HEK293 (cell line): Measurements from ENCODE around the gene ANTXR2.

Source experiments
- CTCF ChIA-PET: fragments of 350-600 bp; formaldehyde crosslinking; extraction: SDS; loops from one replicate; lab custom pipeline; 2021; ENCODE audit warnings: antibody characterized with exemption; lab: Yijun Ruan, JAX
- POLR2A ChIA-PET: fragments of 300-600 bp; formaldehyde crosslinking; extraction: SDS; loops from one replicate; lab custom pipeline; 2020; ENCODE audit warnings: antibody characterized with exemption, inconsistent platforms; lab: Yijun Ruan, JAX
- H3K27ac ChIP-seq: fragments of 200-500 bp; sonication (Bioruptor generic); 2 replicates; pipeline ENCODE4 v1.5.1; 2014; ENCODE audit warnings: low read depth, low read length, control low read depth, inconsistent platforms; ENCODE audit errors: extremely low read depth
- H3K36me3 ChIP-seq, 2 experiments: fragments of 200-500 bp in 1 of 2; sonication (Bioruptor generic) in 1 of 2; 1 replicate in 1 of 2; 2 replicates in 1 of 2; pipeline ENCODE4 v1.5.1; 2014 to 2017; ENCODE audit warnings: inconsistent platforms in 2 of 2, low read length in 2 of 2; ENCODE audit not compliant: control insufficient read depth in 2 of 2, insufficient read depth in 1 of 2
- H3K4me1 ChIP-seq: fragments of 200-500 bp; sonication (Bioruptor generic); 2 replicates; pipeline ENCODE4 v1.5.1; 2014; ENCODE audit warnings: mild to moderate bottlenecking, low read length, inconsistent platforms; ENCODE audit not compliant: control insufficient read depth, insufficient read depth
- H3K4me3 ChIP-seq: 2 replicates; pipeline ENCODE4 v1.5.1; 2011; ENCODE audit warnings: low read depth, mild to moderate bottlenecking, control low read depth, low read length, moderate library complexity
- H3K9me3 ChIP-seq: fragments of 200-500 bp; sonication (Bioruptor generic); 2 replicates; pipeline ENCODE4 v1.5.1; 2014; ENCODE audit warnings: low read depth, low read length, inconsistent platforms; ENCODE audit not compliant: control insufficient read depth, insufficient read depth
- BCL11B ChIP-seq: fragments of 450-650 bp; formaldehyde crosslinking; IDR thresholded peaks from 2 replicates; pipeline ENCODE4 v1.5.1; 2016; ENCODE audit warnings: low read depth, missing biosample characterization, missing genetic modification characterization
- HOXC10 ChIP-seq: sonication (generic); formaldehyde crosslinking; IDR thresholded peaks from 2 replicates; pipeline ENCODE4 v1.8.1; 2023; ENCODE audit warnings: mild to moderate bottlenecking, missing genetic modification reagents
- IKZF3 ChIP-seq: fragments of 450-650 bp; IDR thresholded peaks from 2 replicates; pipeline ENCODE4 v1.5.0; 2018; ENCODE audit warnings: missing biosample characterization, mild to moderate bottlenecking, missing genetic modification characterization, moderate library complexity
- KLF9 ChIP-seq: fragments of 450-650 bp; formaldehyde crosslinking; IDR thresholded peaks from 2 replicates; pipeline ENCODE4 v1.5.1; 2016; ENCODE audit warnings: missing biosample characterization, missing genetic modification characterization, low read depth
- OSR2 ChIP-seq: fragments of 450-650 bp; formaldehyde crosslinking; IDR thresholded peaks from 2 replicates; pipeline ENCODE4 v1.5.1; 2016; ENCODE audit warnings: missing biosample characterization, missing genetic modification characterization
- REPIN1 ChIP-seq: fragments of 450-650 bp; formaldehyde crosslinking; IDR thresholded peaks from 2 replicates; pipeline ENCODE4 v1.5.1; 2017; ENCODE audit warnings: missing biosample characterization, missing genetic modification characterization, low read depth
- TCF7L2 ChIP-seq: IDR thresholded peaks from 2 replicates; pipeline ENCODE4 v1.6.1; 2011; ENCODE audit warnings: low read depth, mild to moderate bottlenecking, inconsistent platforms, low read length, moderate library complexity, borderline replicate concordance
- TRIM28 ChIP-seq: IDR thresholded peaks from 2 replicates; pipeline ENCODE4 v1.6.1; 2011; ENCODE audit warnings: low read length, control low read depth, borderline replicate concordance
- ZFP41 ChIP-seq: fragments of 450-650 bp; formaldehyde crosslinking; IDR thresholded peaks from 2 replicates; pipeline ENCODE4 v1.5.1; 2016; ENCODE audit warnings: missing biosample characterization, missing genetic modification characterization, borderline replicate concordance
- ZNF114 ChIP-seq: fragments of 450-650 bp; formaldehyde crosslinking; IDR thresholded peaks from 2 replicates; pipeline ENCODE4 v1.5.0; 2017; ENCODE audit warnings: missing biosample characterization, missing genetic modification characterization
- ZNF202 ChIP-seq: fragments of 450-650 bp; formaldehyde crosslinking; IDR thresholded peaks from 2 replicates; pipeline ENCODE4 v1.5.1; 2016; ENCODE audit warnings: missing biosample characterization, missing genetic modification characterization, borderline replicate concordance
- ZNF24 ChIP-seq: fragments of 450-650 bp; formaldehyde crosslinking; IDR thresholded peaks from 2 replicates; pipeline ENCODE4 v1.5.1; 2016; ENCODE audit warnings: missing biosample characterization, missing genetic modification characterization
- ZNF398 ChIP-seq: fragments of 450-650 bp; formaldehyde crosslinking; IDR thresholded peaks from 2 replicates; pipeline ENCODE4 v1.5.1; 2017; ENCODE audit warnings: missing biosample characterization, missing genetic modification characterization
- ZSCAN18 ChIP-seq: fragments of 450-650 bp; formaldehyde crosslinking; IDR thresholded peaks from 2 replicates; pipeline ENCODE4 v1.5.1; 2016; ENCODE audit warnings: missing biosample characterization, missing genetic modification characterization
- TF ChIP-seq, protein P1 (sequence below): fragments of 450-650 bp; formaldehyde crosslinking; IDR thresholded peaks from 2 replicates; pipeline ENCODE4 v1.5.1; 2016; ENCODE audit warnings: missing biosample characterization, missing genetic modification characterization
- TF ChIP-seq, protein P2 (sequence below): fragments of 450-650 bp; formaldehyde crosslinking; IDR thresholded peaks from 2 replicates; pipeline ENCODE4 v1.5.1; 2016; ENCODE audit warnings: missing biosample characterization, missing genetic modification characterization, borderline replicate concordance
- TF ChIP-seq, protein P3 (sequence below): fragments of 450-650 bp; formaldehyde crosslinking; IDR thresholded peaks from 2 replicates; pipeline ENCODE4 v1.5.1; 2016; ENCODE audit warnings: missing biosample characterization, missing genetic modification characterization
- TF ChIP-seq, protein P4 (sequence below): fragments of 450-650 bp; formaldehyde crosslinking; IDR thresholded peaks from 2 replicates; pipeline ENCODE4 v1.5.1; 2017; ENCODE audit warnings: missing biosample characterization, missing genetic modification characterization
- TF ChIP-seq, protein P5 (sequence below): fragments of 450-650 bp; formaldehyde crosslinking; IDR thresholded peaks from 2 replicates; pipeline ENCODE4 v1.5.1; 2017; ENCODE audit warnings: missing biosample characterization, missing genetic modification characterization

The ANTXR2 gene

DNA sequence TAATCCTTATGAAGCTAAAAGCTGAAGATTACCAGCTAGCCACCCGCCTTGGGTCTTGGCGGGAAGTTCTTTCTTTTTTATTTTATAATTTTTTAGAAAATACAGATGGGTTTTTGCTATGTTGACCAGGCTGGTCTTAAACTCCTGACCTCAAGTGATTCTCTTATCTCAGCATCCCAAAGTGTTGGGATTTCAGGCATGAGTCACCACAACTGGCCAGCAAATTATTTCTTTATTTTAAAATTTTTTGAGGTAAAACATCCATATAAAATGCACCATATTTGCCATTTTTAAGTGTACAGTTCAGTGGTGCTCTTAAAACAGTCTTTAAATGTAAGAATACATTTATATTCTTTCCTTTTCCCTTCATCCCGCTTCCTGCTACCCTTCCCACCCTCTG lies 40.6 kb upstream of the ANTXR2 start:
- TF ChIP-seq ZNF202 (tag by site-specific recombination), result no peak
- no peak for TF ChIP-seq KLF9 (tag by site-specific recombination)
- TF ChIP-seq ZSCAN18 (tag by site-specific recombination), result no peak
- TF ChIP-seq, protein P1, sequence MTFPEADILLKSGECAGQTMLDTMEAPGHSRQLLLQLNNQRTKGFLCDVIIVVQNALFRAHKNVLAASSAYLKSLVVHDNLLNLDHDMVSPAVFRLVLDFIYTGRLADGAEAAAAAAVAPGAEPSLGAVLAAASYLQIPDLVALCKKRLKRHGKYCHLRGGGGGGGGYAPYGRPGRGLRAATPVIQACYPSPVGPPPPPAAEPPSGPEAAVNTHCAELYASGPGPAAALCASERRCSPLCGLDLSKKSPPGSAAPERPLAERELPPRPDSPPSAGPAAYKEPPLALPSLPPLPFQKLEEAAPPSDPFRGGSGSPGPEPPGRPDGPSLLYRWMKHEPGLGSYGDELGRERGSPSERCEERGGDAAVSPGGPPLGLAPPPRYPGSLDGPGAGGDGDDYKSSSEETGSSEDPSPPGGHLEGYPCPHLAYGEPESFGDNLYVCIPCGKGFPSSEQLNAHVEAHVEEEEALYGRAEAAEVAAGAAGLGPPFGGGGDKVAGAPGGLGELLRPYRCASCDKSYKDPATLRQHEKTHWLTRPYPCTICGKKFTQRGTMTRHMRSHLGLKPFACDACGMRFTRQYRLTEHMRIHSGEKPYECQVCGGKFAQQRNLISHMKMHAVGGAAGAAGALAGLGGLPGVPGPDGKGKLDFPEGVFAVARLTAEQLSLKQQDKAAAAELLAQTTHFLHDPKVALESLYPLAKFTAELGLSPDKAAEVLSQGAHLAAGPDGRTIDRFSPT (tag by site-specific recombination), result no peak
- TF ChIP-seq TRIM28, result no peak
- no peak for TF ChIP-seq BCL11B (tag by site-specific recombination)
- TF ChIP-seq, protein P2, sequence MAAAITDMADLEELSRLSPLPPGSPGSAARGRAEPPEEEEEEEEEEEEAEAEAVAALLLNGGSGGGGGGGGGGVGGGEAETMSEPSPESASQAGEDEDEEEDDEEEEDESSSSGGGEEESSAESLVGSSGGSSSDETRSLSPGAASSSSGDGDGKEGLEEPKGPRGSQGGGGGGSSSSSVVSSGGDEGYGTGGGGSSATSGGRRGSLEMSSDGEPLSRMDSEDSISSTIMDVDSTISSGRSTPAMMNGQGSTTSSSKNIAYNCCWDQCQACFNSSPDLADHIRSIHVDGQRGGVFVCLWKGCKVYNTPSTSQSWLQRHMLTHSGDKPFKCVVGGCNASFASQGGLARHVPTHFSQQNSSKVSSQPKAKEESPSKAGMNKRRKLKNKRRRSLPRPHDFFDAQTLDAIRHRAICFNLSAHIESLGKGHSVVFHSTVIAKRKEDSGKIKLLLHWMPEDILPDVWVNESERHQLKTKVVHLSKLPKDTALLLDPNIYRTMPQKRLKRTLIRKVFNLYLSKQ (tag by site-specific recombination), result no peak
- TF ChIP-seq, all 188 proteins: peak for 0
- ChIA-PET POLR2A (no interaction called here), CTCF (no interaction called here)
- Histone ChIP-seq H3K36me3 (no peaks in the 10 kb centered on the region), H3K4me3 (no peak overlapping the region), H3K9me3 (no peaks in the 10 kb centered on the region), H3K27ac (no peak overlapping the region), H3K4me1 (no peaks in the 10 kb centered on the region)

GRCh38 chr4:80112236-80112635 lies 39.2 kb upstream of the ANTXR2 start:
- Histone ChIP-seq H3K4me1 (no peaks in the 10 kb centered on the region), H3K27ac (no peak overlapping the region), H3K9me3 (no peaks in the 10 kb centered on the region), H3K4me3 (no peak overlapping the region), H3K36me3 (no peaks in the 10 kb centered on the region)
- CTCF ChIA-PET, result no interaction called here
- TF ChIP-seq, protein P3, sequence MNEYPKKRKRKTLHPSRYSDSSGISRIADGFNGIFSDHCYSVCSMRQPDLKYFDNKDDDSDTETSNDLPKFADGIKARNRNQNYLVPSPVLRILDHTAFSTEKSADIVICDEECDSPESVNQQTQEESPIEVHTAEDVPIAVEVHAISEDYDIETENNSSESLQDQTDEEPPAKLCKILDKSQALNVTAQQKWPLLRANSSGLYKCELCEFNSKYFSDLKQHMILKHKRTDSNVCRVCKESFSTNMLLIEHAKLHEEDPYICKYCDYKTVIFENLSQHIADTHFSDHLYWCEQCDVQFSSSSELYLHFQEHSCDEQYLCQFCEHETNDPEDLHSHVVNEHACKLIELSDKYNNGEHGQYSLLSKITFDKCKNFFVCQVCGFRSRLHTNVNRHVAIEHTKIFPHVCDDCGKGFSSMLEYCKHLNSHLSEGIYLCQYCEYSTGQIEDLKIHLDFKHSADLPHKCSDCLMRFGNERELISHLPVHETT (tag by site-specific recombination), result no peak
- TF ChIP-seq ZNF398 (tag by site-specific recombination), result no peak
- POLR2A ChIA-PET, result no interaction called here

DNA sequence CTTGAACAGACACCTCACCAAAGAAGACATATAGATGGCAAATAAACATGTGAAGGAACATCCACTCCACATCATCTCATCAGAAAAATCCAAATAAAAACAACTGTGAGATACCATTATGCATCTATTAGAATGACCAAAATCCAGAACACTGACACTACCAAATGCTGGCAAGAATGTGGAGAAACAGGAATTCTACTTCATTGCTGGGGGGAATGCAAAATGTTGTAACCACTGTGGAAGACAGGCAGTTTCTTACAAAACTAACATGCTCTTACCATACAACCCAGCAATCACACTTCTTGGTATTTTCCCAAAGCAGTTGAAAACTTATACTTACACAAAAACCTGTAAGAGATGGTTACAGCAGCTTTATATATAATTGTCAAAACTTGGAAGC lies 38.2 kb upstream of the ANTXR2 start:
- Histone ChIP-seq H3K4me3 (no peak overlapping the region), H3K36me3 (no peaks in the 10 kb centered on the region), H3K27ac (no peak overlapping the region), H3K9me3 (no peaks in the 10 kb centered on the region), H3K4me1 (no peaks in the 10 kb centered on the region)
- CTCF ChIA-PET, result no interaction called here
- no peak for TF ChIP-seq ZNF114 (tag by site-specific recombination)
- TF ChIP-seq IKZF3, result no peak
- no peak for TF ChIP-seq HOXC10
- TF ChIP-seq ZNF24, result no peak
- TF ChIP-seq, protein P4, sequence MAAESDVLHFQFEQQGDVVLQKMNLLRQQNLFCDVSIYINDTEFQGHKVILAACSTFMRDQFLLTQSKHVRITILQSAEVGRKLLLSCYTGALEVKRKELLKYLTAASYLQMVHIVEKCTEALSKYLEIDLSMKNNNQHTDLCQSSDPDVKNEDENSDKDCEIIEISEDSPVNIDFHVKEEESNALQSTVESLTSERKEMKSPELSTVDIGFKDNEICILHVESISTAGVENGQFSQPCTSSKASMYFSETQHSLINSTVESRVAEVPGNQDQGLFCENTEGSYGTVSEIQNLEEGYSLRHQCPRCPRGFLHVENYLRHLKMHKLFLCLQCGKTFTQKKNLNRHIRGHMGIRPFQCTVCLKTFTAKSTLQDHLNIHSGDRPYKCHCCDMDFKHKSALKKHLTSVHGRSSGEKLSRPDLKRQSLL, result no peak
- TF ChIP-seq, protein P5, sequence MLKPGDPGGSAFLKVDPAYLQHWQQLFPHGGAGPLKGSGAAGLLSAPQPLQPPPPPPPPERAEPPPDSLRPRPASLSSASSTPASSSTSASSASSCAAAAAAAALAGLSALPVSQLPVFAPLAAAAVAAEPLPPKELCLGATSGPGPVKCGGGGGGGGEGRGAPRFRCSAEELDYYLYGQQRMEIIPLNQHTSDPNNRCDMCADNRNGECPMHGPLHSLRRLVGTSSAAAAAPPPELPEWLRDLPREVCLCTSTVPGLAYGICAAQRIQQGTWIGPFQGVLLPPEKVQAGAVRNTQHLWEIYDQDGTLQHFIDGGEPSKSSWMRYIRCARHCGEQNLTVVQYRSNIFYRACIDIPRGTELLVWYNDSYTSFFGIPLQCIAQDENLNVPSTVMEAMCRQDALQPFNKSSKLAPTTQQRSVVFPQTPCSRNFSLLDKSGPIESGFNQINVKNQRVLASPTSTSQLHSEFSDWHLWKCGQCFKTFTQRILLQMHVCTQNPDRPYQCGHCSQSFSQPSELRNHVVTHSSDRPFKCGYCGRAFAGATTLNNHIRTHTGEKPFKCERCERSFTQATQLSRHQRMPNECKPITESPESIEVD (tag by site-specific recombination), result no peak
- no peak for TF ChIP-seq TCF7L2
- TF ChIP-seq OSR2 (tag by site-specific recombination), result no peak
- TF ChIP-seq ZFP41 (tag by site-specific recombination), result no peak
- no peak for TF ChIP-seq REPIN1
- TF ChIP-seq, all 188 proteins: peak for 0
- POLR2A ChIA-PET, result no interaction called here
